Uterus (tissue), 2 donors: ENCODE measurements around the gene MED27.

ENCODE experiments used
- POLR2A ChIP-seq, 2 donors: fragments of 450-650 bp; IDR thresholded peaks; one replicate each; pipeline ENCODE4 v1.6.1; 2016; ENCODE audit warnings: antibody characterized with exemption in 2 of 2, mild to moderate bottlenecking in 1 of 2, moderate library complexity in 1 of 2
- TF ChIP-seq, protein P1 (sequence below), 4 experiments: fragments of 200-600 bp in 2 of 4; fragments of 450-650 bp in 2 of 4; sonication (generic) in 2 of 4; IDR thresholded peaks; one replicate each; pipeline ENCODE4 v1.5.1; 2016 to 2019; ENCODE audit warnings: antibody characterized with exemption in 4 of 4, mild to moderate bottlenecking in 2 of 4, moderate library complexity in 1 of 4

DNA sequence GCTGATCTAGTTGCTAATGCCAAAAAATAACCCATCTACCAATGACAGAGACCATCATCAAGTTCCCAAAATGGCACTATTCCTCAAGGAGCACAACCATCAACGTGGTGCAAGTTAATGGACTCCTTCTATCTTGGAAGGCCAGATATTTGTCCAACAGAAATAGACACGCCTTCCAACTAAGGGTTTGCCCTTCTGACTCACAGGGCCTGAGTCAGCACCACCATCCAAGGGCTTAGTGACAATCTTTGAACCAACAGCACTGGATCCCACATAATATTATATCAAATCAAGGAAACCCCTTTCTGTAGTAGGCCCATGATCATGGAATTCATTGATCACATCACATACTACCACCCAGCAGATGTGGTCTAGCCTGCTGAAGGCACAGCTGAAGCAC is 84.3 kb downstream of the MED27 start:
- TF ChIP-seq, protein P1, sequence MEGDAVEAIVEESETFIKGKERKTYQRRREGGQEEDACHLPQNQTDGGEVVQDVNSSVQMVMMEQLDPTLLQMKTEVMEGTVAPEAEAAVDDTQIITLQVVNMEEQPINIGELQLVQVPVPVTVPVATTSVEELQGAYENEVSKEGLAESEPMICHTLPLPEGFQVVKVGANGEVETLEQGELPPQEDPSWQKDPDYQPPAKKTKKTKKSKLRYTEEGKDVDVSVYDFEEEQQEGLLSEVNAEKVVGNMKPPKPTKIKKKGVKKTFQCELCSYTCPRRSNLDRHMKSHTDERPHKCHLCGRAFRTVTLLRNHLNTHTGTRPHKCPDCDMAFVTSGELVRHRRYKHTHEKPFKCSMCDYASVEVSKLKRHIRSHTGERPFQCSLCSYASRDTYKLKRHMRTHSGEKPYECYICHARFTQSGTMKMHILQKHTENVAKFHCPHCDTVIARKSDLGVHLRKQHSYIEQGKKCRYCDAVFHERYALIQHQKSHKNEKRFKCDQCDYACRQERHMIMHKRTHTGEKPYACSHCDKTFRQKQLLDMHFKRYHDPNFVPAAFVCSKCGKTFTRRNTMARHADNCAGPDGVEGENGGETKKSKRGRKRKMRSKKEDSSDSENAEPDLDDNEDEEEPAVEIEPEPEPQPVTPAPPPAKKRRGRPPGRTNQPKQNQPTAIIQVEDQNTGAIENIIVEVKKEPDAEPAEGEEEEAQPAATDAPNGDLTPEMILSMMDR (IDR thresholded peaks at IDR 0.05), result no peak
- no peak for TF ChIP-seq POLR2A (IDR thresholded peaks at IDR 0.05)
